NCI-H2227 (cell line): ENCODE results near the gene POLN.

ENCODE experiments used
- DNase-seq: peaks from one replicate; lab custom pipeline; 2025; ENCODE audit not compliant: unreplicated experiment; lab: John Stamatoyannopoulos, UW

POLN gene

DNA sequence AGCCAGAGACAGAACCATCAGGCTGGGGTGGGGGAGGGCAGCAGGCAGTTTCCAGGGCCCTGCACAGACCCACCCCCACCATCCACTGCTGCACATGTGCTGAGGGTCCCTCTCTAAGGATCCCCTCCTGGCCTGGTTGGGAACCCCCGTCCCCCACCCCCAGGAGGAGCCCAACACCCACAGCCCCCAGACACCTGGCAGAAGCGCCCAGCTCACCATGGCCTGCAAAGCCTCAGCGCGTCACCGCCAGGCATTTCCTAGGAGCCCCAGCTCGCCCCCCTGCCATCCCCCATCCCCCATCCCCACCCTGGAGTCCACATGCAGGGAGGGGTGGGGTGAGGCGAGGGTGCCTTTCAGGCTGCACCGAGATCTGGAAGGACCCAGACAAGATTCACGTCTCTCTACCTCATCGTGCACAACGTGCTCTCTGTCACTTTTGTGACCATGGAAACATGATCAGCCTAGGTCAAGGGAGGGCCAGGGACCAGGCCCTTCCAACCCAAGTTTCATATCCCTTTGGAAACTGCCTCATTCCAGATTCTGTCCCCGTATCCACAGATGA lies 10.7 kb upstream of the POLN start:
- no peak for DNase-seq

DNA sequence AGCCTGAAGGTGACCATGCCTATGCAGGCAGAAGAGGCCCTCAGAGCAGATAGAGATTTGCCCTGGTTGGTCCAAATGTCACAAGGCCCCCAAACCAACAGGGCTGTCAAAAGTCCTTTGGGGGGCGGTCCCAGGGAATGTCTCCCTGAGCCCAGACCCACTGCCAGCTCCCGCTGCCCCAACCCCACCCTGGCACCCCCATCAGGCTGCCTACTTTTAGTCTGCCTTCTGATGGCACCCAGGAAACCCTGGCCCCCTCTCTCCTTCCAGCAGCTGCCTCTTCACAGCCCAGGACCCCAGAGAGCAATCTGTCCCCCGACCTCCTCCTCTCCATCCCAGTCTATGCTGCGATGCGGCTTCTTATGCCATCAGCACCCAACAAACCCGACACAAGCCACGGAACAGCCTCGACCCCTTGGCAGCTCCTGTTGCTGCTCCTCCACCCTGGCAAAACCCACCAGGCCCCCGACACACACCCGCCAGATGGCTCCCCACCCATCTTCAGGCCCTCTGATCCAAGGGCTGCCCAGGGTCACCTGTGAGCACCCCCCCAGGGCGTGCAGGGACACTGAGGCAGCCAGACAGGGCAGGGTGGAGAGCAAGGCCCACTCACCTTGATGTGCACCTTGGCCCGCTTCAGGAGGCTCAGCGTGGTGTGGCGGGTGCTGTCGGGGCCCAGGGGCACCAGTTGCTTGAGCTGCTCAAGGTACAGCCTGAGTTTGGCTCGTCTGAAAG lies 10.0 kb upstream of the POLN start:
- no peak for DNase-seq

DNA sequence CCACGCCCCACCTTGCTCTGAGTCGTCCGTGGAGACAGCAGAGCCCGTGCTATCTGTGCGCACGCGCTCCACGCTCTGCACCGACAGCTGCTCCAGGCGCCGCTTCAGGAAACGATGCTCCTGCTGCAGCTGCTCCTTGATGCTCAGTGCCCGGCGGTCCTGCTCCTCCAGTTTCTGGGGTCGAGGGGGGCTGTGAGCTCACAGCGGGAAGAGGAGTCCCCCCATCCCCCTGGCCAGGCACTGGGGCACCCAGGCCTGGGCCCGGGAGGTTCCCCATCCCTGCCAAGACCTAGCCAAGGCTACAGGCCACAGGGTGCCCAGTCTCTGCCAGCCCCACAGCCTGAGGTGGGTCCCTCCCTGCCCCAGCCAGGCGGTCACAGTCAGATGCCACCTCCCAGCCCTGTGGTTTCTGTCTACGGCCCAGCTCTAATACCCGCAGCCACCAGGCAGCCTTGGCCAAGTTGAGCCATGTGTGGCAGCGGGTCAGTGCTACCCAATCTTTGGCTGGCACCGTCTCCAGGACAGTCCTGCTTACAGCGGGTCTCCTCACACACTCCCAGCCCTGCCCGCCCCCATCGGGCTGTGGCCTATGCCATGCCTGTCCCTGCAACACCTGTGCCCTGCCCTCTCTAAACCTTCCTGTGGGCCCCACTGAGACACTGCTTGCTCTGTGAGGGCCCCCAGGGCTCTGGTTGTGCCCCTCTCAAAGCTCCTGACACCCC lies 9.3 kb upstream of the POLN start:
- no peak for DNase-seq

DNA sequence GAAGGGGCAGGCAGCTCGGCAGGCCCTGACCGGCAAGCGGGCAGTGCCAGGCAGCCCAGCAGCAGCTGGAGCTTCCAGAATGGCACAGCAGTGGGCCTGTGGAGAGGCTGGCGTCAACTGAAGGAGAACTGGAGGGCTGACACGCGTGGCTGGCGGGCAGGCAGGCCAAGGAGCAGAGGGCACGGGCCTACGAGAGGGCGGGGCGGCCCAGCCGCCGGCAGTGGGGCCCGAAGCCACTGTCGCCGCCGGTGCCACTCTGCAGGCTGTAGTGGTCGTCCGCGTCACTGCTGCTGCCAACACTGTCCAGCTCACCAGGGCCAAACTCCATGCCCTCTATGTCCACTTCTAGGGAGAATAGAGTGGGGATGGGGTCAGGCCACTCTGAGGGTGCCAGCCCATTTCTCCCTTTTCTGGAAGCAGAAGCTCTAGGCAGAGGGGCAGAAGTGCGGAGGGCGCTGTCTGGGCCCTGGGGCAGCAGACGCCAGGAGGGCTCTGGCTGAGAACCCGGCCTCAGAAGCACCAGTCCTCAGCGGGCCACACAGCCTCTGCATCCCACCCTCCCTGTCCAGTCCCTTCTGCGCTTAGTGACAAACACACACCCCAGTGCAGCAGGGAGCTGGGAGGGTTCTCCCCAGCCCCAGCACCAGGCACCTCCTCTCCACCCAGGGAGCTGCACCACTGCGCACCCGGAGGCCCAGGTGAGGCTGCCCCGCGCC lies 8.6 kb upstream of the POLN start:
- DNase-seq: no peak

DNA sequence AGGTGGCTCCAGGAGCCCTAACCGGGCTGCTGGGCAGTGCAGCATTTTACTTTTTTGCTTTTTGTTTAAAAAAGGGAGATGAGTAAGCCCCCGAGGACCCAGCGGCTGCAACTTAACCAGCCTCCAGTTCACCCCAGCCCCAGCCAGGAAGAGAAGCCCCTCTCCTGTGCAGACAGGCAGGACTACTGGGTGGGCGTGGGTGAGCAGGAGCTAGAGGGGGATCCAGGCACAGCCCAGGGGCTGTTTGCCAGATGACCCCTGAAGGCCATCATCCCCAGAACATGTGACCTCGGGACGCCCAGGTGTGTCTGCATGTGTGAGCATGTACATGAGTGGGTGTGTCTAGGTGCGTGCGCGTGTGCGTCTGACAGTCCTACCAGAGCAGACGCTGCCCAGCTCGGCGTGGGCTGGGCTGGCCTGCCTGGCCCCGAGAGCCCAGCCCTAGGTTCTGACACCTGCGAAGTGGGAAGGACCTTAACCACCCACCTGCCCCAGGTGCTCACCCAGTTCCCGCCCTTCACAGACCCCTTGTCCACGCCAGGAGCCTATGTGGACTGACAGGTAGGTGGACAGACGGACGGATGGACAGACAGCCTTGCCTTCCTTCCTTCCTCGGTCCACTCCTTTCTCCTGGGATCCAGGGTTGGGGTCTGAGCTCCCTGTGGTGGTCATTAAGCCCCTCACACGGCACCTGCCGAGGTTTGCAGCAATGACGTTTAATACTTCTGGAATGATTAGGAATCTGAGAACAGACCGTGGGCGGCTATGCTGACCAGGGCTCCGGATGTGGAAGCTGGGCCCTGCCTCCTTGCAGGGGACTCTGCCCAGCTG lies 7.8 kb upstream of the POLN start:
- DNase-seq: no peak

DNA sequence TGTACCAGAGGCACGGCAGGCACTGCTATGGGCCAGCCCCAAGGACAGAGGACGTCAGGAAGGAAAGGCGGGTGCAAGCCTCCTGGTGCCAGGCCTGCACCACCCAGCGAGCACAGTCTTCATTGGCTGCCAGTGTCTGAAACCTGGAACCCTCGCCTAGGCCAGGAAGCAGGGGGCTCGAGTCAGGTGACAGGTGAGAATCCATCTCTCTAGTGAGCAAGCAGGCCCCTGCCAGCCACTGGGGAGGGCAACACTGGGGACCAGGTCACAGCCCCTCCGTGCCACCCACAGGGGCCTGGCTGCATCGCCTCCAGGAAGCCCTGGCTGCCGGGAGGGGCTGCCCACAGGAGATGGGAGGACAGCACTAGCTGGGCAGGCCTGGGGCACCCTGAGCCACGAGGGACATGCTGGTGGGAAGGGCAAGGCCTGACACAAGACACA lies 6.9 kb upstream of the POLN start:
- no peak for DNase-seq

DNA sequence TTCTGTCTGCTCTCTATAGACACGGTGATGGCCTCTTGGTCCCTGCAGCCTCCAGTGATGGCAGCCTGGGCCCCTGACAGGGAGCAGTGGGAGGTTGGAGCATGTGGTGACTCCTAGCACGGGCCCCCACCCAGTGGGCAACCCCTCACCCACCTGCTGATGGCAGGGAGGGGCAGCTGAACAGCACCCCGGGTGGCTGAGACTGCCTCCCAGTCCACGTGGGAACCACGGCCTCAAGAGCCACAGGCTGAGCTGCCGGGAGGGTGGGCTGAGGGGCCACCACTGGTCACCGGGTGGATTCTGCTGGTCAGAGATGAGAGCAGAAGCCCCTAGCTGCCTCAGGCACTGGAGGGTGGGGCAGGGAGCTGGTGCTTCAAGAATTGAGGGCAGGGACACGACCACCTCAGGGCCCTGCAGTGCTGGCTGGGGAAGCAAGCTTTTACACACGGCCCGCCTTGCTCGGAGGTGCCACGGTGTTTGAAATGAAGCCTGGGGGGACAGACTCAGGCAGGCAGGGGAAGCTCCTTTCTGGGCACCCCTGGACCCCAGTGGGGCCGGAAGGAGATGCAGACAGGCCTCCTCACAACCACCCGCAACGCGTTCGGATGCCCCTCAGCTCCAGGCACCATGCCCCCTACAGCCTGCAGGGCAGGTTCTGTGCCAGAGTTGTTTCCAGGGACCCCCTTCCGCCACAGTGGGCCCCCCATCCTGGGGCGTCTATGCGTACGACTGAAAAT lies 6.3 kb upstream of the POLN start:
- DNase-seq: no peak

DNA sequence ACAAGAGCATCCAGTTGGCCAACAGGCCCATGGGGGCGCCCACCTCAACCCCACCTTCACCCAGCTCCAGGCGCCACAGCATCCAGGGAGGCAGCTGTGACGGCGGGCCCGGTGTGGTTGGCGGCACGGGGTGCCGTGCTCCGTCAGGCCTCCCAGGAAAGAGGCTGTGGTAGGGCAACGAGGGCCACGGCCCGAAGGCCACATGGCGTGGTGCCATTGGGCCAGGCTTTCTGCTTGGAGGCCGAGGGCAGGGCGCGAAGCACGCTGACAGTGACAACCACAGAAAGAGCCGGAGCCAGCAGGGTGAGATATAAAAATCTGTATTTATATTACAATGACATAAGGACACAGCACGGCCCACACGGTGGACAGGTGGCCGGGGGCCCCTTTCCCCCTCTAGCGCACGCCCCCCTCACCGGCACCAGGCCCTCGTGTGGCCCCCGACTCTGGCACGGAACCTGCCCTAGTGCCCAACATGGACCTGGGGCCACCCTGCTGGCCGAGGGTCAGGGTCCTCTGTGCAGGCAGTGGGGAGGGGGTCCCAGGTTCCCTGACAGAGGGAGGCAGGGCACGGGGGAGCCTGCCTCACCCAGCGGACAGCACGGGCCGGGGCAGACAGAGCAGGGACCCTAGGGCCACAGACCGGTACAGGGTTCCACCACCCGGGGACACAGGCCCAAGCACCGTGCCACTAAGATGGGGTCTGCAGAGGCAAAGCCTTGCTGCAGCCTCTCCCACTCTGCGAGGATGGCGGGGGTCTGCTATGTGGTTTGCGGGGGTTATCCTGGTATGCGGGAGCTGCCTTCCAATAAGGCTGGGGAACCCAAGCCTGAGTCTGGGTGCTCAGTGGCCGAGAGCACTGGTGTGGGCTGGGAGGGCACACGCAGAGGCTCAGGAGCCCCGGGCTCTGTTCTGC lies 5.5 kb upstream of the POLN start:
- DNase-seq: no peak

DNA sequence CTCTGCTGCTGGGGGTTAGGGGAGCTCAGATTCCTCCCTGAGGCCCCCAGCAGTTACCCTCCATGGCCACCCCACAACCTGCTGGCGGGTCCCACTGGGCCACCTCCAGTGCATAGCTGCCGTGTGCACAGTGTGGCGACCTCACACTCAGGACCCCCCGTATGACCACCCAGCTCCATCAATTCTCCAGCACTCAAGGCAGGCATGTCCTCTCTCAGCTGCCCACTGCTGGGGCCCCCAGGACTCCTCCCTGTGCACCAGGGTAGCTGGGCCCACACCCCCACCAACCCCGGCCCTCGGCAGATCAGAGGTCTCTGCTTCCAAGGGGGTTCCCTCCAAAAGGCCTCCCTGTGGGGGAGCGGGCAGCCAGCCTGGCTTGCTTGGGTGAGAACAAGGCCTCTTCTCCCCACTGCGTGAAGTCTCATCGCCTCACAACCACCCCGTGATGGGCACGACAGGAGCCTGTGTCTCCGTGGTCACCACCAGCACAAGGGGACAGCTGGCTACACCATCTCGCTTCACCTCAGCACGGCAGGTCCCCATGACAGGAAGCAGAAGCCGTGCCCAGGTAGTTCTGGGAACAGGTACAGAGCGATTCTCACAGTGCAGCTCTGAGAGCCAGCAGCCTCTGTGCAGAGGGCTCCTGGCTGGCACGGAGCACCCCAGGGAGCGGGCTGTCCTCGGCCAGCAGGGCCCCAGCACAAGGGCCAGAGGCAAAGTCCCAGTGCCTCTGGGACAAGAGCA lies 4.6 kb upstream of the POLN start:
- no peak for DNase-seq

DNA sequence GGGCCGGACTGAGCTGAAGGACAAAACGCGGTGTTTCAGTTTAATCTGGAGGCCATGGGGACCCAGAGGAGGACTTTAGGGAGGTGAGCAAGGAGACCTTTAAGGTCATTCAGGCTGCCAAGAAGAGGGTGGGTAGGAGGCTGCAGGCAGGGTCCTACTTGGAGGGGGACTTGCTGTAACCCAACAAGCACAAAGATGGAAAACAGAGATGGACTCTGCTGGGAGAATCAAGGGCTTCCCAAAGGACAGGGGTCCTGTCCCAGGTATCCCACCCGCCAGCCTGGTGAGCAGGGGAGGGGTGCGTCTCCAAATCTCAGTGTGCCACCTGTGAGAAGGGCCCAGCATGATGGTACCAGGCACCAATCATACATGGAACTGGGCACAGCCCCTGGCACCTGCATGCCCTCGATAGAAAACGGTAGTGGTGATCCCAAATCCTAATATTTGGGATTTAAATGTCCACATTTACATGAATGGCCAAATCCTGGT lies 3.9 kb upstream of the POLN start:
- DNase-seq: no peak

DNA sequence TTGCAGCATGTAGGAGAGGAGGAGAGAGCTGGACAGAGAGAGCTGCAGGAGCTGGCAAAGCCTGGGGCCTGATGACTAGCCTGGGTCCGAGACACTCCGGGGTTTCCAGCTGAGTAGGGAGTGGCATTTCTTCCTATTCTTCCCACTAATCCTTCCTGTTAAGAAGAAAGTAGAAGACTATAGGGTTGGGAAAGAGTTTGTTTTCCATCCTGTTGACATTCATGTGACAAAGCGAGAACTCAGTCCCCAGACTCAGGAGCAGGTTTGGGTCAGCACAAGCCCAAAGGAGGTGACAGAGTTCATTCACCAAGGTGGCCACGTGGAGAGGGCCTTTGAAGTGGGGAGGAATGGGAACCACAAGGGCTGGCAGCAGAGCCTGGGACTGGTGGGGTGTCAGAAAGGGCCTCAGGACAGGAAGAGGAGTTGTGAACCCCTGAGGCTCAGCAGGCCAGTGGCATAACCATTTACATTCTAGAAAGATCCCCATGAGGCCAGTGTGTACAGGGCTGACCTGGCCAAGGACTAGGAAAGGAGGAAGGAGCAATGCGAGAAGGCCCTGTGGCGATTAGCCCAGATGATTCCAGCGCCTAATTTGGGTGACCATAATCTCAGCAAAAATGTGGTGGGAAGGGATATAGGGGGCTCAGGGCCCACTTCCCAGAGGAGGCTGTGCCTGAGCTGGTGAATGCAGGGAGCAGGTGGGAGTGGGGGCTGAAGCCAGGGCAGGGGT lies 3.3 kb upstream of the POLN start:
- no peak for DNase-seq

DNA sequence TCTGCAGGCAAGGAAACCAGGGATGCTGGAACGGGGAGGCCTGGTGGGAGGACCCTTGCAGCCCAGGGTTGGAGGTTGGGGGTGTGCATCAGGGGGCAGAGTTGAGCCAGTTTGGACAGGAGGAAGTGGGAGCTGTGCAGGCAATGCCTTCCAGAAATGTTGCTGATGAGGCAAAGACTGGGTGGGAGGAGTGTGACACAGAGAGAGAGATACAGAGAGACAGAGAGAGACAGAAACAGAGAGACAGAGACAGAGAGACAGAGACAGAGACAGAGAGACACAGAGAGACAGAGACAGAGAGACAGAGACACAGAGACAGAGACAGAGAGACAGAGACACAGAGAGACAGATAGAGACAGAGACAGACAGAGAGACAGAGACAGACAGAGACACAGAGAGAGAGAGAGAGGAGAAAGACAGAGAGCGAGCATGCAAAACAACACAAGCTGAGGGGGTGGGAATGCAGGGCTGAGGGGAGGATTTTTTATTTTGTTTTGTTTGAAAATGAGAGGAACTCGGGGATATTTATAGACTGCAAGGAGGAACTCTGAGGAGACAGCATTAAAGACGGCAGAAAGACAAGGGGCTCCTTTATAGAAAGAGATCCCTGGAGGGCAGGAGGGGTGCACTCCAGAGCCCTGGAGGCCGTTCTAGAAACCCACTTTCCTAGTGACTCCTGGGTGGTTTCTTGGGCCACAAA lies 1.9 kb upstream of the POLN start:
- DNase-seq: no peak

DNA sequence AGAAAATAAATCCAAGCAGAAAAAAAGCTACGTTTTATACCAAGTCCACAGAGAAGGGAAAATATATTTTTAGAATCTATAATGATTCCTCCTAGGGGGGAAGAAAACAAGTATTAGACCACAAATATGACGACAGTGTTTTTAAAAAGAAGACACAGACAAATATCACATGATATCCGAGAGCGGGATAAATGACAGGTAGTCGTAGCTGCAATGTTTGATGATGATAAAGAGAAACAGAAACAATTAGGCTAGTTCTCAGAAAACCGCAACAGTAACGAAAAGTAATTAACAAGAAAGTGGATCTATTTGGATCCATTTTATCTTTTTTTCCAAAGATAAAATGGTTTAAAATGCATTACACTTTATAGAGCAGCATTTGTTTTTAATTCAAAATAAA lies 918 bp downstream of the POLN start:
- no peak for DNase-seq

DNA sequence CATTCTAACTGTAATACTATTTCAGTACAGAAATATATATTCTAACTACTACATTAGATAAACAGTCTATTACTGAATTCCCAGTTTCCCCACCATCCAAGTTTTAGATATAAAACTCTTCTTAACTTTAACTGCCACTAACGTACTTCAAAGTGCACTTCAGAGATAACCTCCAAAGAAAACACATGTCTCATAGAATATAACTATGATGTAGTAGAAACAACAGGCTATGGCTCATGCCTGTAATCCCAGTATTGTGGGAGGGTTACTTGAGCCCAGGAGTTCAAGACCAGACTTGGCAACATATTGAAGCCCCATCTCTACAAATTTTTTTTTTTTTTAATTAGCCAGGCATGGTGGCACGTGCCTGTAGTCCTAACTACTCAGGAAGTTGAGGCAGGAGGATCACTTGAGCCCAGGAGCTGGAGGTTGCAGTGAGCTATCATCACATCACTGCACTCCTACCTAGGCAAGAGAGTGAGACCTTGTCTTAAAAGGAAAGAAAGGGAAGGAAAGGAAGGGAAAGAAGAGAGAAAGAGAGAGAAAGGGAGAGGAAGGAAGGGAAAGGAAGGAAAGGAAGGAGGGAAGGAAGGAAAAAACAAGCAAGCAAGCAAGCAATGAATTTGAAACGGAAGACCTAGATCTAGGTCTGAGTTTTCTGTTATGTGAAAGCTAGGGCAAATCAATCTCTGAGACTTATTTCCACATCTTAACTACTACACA lies 4.8 kb downstream of the POLN start:
- no peak for DNase-seq

DNA sequence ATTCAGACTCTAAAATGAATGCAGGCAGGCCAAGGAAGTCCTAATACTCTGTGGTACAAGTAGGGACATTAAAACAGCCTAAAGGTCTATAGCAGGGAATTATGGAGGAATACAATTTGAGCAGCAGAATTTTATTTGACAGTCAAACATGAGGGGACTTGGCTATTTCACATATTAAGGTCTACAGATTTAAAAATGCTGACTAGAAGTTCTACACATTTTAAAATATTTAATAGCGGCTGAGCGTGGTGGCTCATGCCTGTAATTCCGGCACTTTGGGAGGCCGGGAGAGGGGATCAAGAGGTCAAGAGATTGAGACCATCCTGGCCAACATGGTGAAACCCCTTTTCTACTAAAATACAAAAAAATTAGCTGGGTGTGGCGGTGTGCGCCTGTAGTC lies 10.8 kb downstream of the POLN start:
- no peak for DNase-seq

DNA sequence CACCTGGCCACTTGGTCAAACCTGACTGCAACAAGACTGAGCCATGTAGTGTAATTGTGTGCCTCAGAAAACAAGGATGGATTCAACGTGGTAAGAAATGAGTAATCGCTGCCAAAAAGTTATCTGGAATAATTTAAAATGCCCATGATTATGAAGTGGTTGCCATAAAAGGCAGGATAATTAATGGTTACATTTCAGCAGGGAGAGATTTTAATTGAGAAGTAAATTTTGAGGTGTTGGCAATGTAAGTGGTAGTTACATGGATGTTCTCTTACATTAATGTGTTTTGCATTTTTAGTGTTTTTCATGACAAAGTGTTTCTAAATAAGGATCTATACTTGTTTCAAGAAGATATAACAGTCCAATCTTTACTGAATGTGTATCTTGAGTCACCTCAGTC lies 15.7 kb downstream of the POLN start:
- DNase-seq: no peak
